Stimulated activated CD8-positive, alpha-beta memory T cell treated with anti-CD3 and anti-CD28 coated beads, Interleukin-4, amount 100 ng/mL, for 24 hours (primary cell): ENCODE results near the gene E2F4.

ENCODE experiments used
- DNase-seq: peaks from one replicate; pipeline ENCODE4 v3.0.0-alpha.2; 2020; ENCODE audit warnings: low read depth

E2F4 gene, protein sequence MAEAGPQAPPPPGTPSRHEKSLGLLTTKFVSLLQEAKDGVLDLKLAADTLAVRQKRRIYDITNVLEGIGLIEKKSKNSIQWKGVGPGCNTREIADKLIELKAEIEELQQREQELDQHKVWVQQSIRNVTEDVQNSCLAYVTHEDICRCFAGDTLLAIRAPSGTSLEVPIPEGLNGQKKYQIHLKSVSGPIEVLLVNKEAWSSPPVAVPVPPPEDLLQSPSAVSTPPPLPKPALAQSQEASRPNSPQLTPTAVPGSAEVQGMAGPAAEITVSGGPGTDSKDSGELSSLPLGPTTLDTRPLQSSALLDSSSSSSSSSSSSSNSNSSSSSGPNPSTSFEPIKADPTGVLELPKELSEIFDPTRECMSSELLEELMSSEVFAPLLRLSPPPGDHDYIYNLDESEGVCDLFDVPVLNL

DNA sequence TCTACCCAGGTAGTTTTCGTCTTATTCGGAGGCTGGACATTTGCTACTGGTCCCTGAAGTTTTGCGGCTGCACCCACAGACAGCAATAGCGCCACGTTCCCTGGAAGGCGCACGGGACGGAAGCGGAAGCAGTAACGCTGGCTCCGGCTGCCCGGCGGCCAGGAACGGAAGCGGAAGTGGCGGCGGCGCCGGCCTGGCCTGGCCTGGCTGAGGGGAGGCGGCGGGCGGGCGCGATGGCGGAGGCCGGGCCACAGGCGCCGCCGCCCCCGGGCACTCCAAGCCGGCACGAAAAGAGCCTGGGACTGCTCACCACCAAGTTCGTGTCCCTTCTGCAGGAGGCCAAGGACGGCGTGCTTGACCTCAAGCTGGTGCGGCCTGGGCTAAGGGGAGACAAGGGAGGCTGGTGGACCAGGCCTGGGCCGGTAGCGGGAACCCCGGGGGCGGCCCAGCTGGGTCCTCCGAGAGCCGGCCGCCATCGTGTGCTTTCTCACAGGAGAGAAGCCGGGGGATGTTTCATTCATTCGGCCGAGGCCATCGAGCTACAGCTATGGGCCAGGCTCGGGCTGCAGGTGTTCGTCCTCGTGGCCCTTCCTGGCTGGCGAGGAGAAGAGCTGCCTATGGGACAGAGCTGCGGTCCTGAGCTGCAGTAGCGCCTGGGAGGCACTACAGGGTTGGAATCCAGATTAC lies at the start of gene E2F4:
Gene E2F4, plus strand, starts transcription at position 161 of the 687 bp plus-strand sequence. Its CDS starts 73 bp downstream, at position 234.
- peak; percentile 83 for DNase-seq

DNA sequence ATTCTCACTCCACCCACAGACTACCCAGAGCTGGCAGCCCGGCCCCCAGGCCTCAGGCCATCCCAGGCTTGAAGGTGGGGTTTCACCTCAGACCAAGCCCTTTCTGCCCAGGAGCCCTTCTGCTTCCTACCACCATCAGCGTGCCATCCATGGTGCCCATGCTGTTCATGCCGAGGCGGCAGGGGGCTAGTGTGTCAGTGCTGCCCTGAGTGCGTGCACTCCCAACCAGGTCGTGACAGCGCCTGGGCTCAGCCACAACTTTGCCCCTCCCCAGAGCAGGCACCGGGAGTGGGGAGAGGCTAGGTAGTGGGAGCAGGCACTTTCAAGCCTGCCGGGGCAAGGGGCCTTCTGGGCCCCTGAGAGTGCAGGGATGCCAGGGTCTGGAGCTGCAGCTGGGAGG lies 49.6 kb upstream of the E2F4 start:
- DNase-seq = no peak

DNA sequence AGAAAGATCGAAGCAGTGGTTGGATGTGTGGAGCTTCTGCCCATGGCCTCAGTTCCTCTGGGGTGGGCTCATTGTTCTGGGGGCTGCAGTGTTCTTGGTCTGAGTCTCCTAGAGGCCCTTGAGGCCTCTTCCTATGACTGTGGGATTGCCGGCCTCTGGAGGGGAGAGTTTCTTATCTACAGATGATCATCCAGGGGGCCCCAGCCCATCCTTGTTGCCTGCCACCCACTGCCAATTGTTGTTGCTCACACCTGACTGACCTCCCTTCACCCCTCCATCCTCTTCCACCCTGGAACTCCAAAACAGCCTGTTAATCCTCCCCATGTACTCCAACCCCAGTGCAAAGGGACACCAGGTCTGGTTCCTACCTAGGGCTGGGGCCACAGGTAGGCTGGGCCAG lies 47.0 kb upstream of the E2F4 start:
- no peak for DNase-seq

DNA sequence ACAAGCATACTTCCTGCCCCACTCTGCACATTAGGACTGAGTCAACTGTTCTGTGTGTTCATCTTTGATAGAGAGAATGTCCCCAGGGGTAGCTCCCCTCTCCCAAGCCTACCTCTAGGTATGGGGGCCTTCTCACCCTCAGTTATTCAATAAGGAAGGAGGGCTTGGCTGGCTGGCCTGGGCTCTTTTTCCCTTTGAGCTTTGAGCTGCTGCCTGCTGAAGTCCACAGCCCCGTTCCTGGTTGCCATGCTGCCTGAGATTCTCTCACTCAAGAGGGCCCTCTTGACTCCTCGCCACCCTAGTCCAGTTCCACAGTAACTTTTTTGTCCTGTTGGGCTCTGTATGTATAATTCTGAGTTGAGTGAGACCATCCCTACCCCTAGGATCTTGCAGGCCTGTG lies 46.2 kb upstream of the E2F4 start:
- no peak for DNase-seq

DNA sequence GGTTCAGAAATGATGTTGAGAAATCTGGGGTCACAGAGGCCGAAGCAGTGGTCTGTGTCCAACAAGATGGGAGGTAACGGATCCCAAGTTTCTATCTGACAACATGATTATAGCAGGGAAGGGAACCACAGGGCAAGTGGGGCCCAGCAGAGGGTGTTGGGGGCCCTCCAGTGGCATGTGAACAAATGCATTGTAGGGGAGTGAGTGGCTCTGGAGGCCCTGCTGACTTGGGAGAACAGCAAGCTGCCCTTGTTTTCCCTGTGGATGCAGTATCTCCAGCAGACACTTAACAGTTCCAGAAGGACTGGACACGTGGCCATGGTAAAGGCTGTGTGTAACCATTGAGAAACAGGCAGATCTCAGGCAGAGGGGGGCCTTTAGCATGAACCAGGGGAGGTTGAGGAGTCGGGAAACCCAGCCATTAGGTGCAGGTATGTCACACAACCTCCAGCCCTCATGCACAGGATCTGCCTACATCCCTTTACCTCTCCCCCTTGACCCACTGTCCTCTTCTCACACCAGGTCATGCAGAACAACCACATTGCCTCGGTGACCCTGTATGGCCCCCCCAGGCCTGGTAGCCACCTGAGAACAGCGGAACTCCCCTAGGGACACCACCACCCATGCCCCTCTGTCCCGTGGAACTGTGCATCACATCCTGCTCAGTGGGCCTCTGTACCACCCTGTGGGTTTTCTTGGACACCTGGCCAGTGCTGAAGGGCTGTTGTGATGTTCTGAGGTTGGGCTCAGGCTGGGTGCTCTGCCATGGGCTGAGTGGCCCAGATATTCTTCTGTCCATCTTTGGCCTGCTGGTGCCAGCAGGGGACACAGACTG lies 45.2 kb upstream of the E2F4 start:
- no peak for DNase-seq

DNA sequence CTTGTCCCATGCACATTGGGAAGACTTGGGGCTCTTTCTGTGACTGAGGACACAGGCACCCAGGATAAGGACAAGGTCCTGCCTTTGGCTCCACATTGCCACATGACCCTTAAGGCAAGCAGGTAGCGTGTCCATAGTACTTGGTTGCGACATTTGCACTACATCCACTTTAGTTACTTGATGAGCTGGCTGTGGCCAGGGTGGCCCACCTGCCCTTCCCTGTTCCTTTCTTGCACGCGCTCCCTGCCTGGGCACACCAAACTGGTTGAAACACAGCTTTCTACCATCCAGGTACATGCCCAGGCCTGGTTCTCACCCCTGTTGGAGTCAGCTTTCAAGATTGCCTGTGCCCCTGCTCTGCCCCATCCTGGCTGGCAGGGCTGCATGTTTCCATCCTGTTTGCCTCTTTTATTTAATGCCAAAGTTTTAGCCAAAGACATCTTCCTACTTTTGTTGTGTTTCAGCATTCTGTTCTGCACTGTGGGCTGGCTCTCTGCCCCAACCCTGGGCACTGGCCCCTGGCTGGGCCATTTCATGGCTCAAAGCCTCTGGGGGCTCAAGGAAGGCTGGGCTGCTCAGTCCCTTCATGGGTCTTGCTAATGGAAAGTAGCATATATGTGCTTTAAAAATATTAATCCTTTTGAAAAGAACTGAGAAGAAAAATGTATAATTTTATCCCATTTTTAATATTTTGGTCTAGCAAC lies 44.4 kb upstream of the E2F4 start:
- DNase-seq = no peak

DNA sequence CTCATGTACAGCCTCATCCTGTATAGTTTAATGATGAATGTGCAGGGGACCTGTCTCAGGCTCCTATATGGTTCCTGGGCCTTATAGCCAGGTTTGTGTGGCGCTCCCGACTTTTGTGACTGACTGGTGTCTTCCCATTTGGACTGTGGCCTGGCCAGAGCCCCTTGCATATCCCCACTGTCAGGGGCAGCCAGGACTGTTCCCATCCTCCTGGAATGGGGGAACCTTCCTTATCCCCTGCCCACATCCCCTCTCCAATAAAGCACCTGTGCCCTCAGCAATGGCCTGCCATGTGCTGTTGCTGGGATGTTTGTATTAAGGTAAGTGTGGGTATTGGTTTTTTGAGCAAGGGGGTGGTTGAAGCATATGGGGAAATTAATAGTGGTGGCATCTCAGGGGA lies 43.7 kb upstream of the E2F4 start:
- no peak for DNase-seq

DNA sequence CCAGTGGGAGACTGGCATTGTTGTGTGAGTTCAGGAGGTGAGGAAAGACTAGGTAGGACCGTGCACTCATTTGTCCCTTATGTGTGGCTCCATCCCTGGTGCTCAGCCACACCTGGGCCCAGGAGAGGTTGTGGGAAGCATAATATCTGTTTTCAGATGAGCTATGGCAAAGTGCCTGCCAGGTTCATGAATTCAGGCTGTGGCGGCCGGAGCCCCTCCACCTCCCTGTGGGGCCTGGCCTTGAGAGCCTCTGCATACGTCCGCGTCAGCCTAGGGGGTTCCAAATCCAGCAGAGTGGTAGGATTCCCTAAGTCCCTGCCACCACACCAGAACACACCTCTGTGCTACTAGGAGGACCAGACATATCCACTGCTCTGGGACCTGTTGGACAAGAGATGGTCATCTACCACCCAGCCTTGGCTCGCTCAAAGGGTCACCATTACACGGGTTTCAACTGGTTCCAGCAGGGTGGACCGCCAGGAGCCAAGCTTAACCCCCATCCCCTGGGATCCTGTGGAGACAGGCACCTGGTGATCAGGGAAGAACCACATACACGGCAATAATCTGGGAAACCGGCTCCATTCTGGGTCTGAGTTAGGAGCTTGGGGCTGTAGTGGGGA lies 43.2 kb upstream of the E2F4 start:
- DNase-seq = no peak

DNA sequence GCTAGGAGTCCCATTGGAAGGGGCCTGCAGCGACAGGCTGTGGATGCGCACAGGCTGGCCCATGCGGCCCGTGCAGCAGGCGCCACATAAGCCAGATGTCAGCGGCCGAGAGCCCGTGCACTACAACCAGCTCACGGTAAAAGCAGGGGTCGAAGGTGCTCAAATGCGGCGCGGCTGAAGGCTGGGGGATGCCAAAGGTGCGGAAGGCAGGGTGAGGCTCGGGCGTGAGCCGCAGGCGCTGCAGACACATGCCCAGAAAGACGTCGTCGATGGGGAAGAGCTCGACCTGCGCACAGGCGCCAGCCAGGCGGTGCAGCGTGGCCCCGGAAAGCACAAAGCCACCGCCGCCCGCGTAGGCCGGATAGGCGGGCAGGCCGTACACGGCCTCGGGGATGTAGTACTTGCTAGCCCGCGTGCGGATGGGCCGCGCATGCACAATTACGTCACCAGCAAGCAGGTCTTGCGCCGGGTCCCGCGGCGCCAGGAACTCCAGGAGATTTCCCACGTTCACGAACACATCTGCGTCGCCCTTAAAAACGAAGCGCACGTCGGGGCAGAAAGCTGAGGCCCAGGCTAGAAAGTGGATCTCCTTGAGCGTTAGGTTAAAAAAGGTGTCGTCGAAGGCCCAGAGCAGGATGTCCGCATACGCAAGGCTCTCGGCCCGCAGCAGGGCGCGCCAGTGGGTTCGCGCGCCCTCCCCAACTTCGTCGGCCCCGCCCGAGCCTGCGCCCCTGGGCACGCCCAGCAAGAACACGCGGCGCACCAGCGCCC lies 42.5 kb upstream of the E2F4 start:
- DNase-seq = no peak

DNA sequence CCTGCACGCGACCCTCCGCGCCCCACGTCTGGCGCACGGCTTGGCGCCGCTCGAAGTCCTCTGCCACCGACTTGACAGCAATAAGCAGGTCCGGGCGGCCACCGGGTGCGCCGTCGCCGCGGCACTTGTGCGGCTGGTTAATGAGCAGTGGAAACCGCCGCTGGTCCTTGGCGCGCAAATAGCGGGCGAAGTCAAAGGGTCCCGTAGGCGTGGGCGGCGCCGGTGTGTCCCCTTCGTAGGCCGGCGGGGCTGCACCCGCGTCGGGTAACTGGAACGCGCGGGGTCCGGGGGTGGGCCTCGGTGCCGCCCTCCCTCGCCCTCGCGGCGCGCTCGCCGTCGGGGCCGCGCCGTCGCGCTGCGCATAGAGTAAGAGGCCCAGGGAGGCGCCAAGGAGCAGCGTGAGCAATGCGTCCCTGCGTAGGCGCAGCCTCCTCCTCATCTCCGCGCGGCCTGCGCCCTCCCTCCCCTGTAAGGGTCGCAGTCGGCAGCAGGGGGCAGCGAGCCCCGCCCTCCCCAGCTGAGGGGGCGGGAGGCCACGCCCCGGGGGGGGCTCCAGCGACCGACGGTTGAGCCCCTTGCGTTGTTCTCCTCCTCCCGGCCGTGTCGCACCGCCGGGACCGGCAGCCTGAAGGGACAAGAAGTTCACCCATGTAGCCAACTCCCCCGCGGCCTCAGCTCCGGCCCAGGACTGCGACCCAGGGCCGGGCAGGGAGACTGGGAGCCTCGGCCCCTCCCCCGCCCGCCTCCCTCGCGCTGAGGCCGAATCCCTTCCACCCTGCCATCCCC lies 41.7 kb upstream of the E2F4 start:
- DNase-seq = no peak

DNA sequence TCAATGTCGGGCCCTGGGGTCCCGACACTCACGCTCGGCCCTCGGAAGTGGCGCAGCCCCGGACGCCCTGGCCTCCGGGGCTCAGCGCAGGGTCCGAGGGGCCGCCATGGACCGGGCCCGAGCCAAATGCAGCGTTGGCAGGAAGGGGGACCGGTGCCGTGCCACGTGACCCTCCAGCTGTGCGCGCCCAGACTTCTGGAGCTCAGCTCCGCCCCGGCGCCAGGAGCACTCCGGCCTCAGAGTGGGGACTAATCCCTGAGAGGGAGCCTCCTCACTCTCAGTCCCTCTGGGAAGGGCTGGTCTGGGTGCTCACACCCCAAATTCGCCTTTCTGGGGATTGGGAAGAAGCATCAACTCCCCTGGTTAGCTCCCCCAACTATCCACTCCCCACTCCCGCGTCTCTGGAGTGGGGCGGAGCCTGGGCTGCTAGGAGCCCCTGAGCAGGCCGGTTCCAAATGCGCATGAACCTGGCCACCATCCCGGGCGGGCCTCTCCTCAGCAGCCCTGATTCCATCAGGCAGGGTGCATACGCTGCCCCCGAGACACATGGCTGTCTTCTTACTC lies 41.0 kb upstream of the E2F4 start, which contains the start of gene B3GNT9:
Gene B3GNT9, minus strand, starts transcription at position 166 of the 564 bp plus-strand sequence. CDS start 513 bp downstream, outside the sequence.
- DNase-seq = no peak

DNA sequence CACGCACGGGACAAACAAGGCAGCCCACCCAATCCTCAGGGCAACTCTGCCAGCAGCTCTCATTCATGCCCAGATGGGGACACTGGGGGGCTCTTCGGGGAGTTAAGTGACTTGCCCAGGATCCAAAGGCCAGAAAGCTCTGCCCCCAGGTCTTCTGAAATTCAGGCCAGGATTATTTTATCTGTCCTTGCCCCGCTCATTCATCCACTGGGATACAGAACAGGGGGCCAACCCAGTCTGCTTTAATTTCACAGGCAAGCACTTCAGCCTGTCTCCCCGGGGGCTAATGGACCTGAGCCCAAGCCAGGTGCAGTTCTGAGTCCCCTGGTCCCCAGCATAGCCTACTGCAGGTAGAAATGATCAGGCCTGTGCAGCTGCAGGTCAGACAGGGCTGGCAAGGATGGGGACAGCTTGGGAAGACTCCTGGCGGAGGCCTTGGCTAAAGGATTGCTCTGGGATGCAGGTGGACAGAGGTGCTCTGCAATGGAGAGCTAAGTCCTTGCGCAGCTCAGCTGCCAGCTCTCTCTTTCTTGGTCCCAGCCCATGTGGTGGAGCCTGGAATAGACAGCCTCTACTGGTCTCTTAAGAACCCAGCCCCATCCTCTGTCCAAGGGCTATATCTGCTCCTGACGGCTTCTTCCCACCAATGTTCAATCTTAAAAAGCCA lies 40.4 kb upstream of the E2F4 start:
- no peak for DNase-seq

DNA sequence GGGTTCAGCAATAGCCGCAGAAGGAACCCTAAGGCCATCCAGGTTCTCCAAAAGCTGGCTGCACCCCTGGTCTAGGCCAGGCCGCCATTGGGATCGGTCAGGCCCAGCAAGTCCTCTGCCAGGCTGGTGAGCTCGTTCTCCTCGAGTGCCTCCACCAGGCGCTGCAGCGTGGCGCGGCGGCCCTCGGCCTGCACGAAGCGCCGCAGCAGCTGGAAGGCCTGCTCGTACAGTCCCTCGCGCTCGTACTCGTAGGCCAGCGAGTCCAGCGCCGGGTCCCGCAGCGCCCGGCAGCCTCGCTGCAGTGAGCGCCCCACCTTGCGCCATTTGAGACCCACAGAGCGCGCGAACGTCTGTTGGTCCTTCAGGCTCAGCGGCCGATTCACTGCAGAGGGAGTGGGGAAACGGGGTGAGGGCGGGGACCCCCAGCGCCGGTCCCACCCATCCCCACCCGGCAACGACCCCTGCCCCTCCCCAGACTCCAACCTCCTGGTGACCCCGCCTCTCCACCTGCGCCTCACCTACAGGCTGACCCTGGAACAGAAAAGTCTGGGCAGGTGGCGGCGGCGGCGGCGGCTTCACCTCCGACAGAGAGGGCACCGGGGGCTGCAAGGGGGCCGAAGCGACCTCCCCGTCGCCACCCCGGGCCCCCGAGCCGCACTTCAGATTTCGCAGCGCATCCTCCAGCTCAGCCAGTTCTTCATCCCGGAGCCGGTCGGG lies 37.2 kb upstream of the E2F4 start:
- no peak for DNase-seq

DNA sequence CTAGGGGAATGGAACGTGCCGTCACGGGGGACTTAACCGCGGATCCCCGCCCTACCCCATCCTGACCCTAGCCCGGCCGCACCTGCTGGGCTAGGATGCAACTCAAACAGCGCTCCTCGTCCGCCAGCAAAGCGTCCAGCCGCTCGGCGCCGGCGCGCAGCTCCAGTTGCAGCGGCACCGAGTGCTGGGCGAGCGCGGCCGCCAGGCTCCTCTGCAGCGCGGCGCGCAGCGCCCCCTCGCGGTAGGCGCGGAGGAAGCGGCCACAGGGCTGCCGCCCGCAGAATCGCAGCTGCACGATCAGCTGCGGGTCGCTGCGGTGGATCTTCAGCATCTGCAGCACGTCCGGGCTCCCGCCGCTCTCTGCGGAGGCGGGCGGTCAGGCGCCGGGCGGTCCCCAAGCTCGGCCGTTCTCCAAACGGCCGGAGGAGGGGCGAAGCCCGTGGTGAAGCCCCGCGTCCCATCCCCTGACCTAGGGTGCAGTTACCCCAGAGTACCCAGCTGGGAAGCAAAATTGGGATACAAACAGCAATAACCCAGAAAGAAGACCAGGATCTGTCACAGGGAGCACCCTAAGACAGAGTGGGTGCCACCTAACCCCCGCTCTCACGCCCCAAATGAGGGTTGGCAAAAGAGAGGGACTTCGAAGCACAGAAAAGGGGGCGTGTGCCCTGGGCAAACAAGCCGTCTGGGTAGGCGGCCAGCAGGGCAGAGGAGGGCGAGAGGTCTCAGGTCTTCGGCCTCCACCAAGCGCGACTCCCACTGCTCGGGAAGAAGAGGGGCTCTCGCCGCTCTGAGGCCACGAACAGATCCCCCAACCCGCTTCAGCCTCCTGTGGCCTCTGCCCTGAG lies 36.4 kb upstream of the E2F4 start:
- DNase-seq = peak; percentile 68

DNA sequence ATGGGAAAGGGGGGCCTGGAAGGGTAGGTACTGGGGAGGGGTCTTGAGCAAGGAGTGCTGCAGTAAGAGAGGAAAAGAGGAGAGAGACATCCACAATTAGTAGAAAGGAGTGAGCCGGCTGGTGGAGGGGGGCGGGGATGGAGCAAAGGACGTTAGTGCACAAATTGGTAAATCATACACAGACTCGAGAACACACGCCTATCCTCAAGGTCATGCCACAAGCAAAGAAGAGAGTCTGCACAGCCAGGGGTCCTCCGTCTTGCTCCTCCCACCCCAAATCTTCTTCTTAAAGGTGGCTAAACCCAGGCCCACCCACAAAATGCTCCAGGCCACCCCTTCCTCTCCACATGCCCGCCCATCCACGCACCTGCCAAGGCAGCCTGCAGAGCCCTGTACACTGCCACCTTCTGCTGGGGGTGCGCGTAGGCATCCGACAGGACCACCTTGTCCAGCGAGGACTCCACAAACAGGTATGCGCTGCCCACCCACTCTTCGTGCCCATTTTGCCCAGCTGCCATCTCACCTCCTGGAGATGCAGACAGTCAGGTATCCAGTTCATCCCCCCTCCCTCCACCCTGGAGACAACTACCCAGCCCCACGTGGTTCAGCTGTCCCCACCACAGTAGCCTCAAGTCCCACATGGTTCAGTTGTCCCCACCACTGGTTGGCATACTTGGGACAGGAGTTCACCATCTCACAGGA lies 35.7 kb upstream of the E2F4 start:
- DNase-seq = no peak

DNA sequence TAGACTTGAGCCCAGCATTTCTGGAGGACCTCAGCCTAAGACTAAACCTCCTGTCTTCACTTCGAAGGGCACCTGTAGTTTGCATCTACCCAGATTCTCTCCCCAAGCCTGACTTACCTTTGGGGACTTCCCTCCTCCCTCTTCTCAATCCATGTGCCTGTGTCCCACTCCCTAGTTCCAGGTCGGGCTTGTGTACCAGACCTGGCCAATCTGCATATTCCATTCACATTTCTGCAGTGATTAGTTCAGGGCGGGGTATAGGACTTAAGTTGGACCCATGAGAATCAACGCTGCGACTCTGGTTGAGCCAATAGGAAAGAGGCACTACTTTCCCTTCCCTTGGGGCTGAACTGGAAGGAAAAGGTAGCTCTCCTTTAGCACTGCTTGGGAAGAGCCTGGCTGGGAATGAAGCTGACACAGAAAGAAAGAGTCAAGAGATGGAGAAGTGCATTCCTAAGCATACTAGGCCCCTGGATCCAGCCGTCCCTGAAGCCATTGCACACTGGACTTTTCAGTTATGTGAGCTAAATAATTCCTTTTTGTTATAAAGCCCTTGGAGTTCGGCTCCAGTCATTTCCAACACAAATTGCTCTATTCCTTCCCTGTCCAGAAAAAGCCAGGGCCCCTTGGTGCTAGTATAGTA lies 34.7 kb upstream of the E2F4 start:
- no peak for DNase-seq
